ENCODE data around the gene NOP10. TPM values are rescaled to one million over a fixed set of nuclear protein-coding genes. Genes with fewer than 3 reads are reported as not detected.

The NOP10 gene
- total and polyA plus RNA-seq, 12 donors: 136 to 353 (median 172) TPM

DNA sequence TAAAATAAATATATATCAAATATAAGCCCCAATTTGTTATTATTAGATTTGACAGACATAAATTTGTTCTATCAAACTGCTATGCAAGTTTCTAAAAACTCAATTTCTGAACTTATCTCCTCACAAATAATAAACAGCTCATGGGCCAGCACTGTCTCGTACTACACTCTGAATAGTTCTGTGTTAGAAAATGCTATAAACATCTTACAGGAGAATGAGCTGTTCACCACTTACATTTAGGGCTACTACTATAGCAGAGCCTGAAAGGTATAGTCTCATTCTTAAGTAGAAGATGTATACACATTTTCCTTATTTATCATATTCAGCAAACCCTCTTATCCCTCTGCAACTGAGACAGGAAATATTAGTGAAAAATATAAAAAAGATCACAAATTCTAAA lies 18.0 kb downstream of the NOP10 start:
- DNase-seq: no peak
- WGBS, 4 donors: 91 to 98% (median 97%) methylated on average over 1 of the region's 1 CpG
- H3K27ac ChIP-seq: no peak overlapping the region
- no peaks in the 10 kb centered on the region for H3K27me3 ChIP-seq
- H3K36me3 ChIP-seq (replicated peaks in 1 of 2): no peaks in the 10 kb centered on the region
- H3K9me3 ChIP-seq (replicated peaks in 1 of 3): no peaks in the 10 kb centered on the region
- TF ChIP-seq, protein P1, sequence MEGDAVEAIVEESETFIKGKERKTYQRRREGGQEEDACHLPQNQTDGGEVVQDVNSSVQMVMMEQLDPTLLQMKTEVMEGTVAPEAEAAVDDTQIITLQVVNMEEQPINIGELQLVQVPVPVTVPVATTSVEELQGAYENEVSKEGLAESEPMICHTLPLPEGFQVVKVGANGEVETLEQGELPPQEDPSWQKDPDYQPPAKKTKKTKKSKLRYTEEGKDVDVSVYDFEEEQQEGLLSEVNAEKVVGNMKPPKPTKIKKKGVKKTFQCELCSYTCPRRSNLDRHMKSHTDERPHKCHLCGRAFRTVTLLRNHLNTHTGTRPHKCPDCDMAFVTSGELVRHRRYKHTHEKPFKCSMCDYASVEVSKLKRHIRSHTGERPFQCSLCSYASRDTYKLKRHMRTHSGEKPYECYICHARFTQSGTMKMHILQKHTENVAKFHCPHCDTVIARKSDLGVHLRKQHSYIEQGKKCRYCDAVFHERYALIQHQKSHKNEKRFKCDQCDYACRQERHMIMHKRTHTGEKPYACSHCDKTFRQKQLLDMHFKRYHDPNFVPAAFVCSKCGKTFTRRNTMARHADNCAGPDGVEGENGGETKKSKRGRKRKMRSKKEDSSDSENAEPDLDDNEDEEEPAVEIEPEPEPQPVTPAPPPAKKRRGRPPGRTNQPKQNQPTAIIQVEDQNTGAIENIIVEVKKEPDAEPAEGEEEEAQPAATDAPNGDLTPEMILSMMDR (IDR thresholded peaks at IDR 0.05): no peak
- no peak for TF ChIP-seq POLR2A (IDR thresholded peaks at IDR 0.05)
- no peak overlapping the region for H3K4me3 ChIP-seq
- no peaks in the 10 kb centered on the region for H3K4me1 ChIP-seq (replicated peaks in 1 of 2)
- intact Hi-C loops (cut with DNase I): no loop called here

DNA sequence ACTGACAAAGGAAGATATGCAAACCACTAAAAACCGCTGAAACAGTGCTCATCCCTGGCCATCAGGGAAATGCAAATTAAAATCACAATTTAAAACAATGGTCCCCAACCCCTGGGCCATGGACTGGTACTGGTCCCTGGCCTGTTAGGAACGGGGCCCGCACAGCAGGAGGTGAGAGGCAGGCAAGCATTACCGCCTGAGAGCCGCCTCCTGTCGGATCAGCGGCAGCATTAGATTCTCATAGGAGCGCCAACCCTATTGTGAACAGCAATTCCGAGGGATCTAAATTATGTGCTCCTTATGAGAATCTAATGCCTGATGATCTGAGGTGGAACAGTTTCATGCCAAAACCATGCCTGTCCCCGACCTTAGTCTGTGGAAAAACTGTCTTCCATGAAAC lies 19.7 kb downstream of the NOP10 start:
- intact Hi-C loops (cut with DNase I): no loop called here
- Histone ChIP-seq H3K27ac (no peak overlapping the region), H3K9me3 (replicated peaks in 1 of 3) (no peaks in the 10 kb centered on the region), H3K36me3 (replicated peaks in 1 of 2) (no peaks in the 10 kb centered on the region), H3K27me3 (no peaks in the 10 kb centered on the region), H3K4me1 (replicated peaks in 1 of 2) (peaks cover 0 to 1% of the 10 kb centered on the region in 2 donors), H3K4me3 (no peak overlapping the region)
- 93 to 98% (median 96%) methylated on average over 10 of the region's 10 CpGs for WGBS, 4 donors
- no peak for DNase-seq
- no peak for TF ChIP-seq POLR2A (IDR thresholded peaks at IDR 0.05)
- TF ChIP-seq, protein P1 (IDR thresholded peaks at IDR 0.05): no peak

DNA sequence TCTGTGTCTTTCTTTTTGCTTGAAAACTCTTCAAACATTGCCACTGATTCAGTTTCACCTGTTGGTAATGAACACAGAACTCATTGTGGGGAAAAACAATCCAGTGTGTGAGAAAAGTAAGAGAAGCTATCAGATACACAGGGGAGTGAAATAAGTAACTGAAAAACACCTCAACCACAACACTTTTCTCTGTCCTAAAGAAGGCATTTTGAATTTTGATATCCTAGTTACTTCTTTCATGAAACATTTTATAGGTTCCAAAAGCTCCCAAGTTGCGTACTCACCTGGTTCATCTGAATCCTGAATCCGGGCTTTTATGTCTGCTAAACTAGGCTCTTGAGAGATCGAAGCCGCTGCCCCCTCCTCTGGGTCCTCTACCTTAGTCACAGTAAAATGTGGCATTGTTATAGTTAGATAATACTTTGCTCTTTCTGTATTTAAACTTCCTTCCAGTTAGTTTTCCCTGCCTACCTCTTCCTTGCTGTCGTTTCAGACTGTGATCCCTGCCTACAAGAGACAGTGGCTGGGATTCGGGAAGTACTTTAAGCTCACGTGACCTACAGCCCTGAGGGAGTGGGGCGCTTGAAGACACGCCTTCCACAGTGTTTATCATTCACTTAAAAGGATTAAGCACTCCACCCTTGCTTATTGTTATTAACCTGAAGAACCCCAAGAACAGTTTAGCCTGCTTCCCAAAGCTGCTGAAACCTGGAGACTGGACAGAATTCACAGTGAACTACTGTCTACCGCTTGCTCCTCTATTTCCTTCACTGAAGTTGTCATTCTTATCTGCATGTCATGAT lies 24.5 kb downstream of the NOP10 start:
- H3K27ac ChIP-seq: peak overlapping the region in 2 of 5 donors; percentile 42 to 59

More for the DNA sequence above, 24.5 kb downstream of the NOP10 start:
- Histone ChIP-seq H3K4me3 (peak overlapping the region; percentile 7 to 65 (median 26)), H3K27me3 (no peaks in the 10 kb centered on the region), H3K4me1 (replicated peaks in 1 of 2) (peaks cover 0 to 21% of the 10 kb centered on the region in 2 donors), H3K9me3 (replicated peaks in 1 of 3) (no peaks in the 10 kb centered on the region), H3K36me3 (replicated peaks in 1 of 2) (no peaks in the 10 kb centered on the region)
- 2 to 10% (median 3%) methylated on average over 10 of the region's 10 CpGs for WGBS, 4 donors
- peak; percentile 60 to 78 (median 67) for DNase-seq
- TF ChIP-seq, protein P1 (IDR thresholded peaks at IDR 0.05): no peak
- TF ChIP-seq POLR2A (IDR thresholded peaks at IDR 0.05): peak in 1 of 2 donors; percentile 69
- intact Hi-C loops (cut with DNase I): no loop called here

Data from adrenal gland (tissue), 12 donors.